ENCODE results near the gene KATNB1.

Gene KATNB1

DNA sequence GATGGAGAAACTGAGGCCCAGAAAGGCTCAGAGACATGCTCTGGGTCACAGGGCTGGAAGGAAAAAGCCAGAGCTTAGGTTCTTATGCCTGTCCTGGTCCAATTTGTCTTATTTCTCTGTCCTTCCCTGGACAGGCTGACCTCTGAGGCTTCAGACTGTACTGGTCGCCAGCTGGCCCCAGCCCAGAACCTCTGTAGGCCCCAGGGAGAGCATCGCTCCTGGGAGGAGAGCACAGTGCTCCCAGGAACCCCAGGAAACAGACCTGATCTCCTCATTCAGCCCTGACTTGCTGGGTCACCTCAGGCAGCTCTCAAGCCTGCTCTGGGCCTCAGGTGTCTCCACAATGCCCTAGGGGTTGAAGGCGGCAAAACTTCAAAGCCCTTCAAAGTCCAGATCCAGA, 36.1 kb upstream of the KATNB1 start:
- no peak overlapping the region for H3K27ac ChIP-seq (ENCODE audit: low read depth, low read length)
- H3K36me3 ChIP-seq (ENCODE audit: control insufficient read depth, insufficient read depth, low read length), result no peaks in the 10 kb centered on the region
- H3K79me2 ChIP-seq (ENCODE audit: control insufficient read depth, insufficient read depth, low read length), result no peaks in the 10 kb centered on the region
- no peak overlapping the region for H3K18ac ChIP-seq (ENCODE audit: low read length)
- no peak overlapping the region for H2BK15ac ChIP-seq (replicated peaks; ENCODE audit: low read depth)
- no peak overlapping the region for H3K56ac ChIP-seq (ENCODE audit: low read length)
- H3K4me2 ChIP-seq (ENCODE audit: low read length), result no peak overlapping the region
- H2BK5ac ChIP-seq (ENCODE audit: low read length), result no peak overlapping the region
- WGBS (ENCODE audit: extremely low coverage, insufficient coverage, low lambda C conversion rate), result no CpG with 5 or more reads among the region's 3 CpGs
- no peak for DNase-seq
- no peak overlapping the region for H3K23ac ChIP-seq (ENCODE audit: low read length)
- no peaks in the 10 kb centered on the region for H3K4me1 ChIP-seq (ENCODE audit: control insufficient read depth, low read depth, low read length)
- no peak overlapping the region for H2BK120ac ChIP-seq (ENCODE audit: low read depth, low read length)
- H3K4ac ChIP-seq (ENCODE audit: low read depth, low read length), result no peak overlapping the region
- no peak overlapping the region for H2AK5ac ChIP-seq (ENCODE audit: low read length)
- H3K79me1 ChIP-seq (ENCODE audit: low read length), result no peaks in the 10 kb centered on the region
- no peak overlapping the region for H3K9ac ChIP-seq (ENCODE audit: low read length)
- no peak overlapping the region for H3K4me3 ChIP-seq (ENCODE audit: low read length)
- H3K27me3 ChIP-seq (ENCODE audit: insufficient read depth, low read length, poor library complexity), result no peaks in the 10 kb centered on the region
- H4K5ac ChIP-seq (ENCODE audit: low read length), result no peak overlapping the region
- H4K8ac ChIP-seq (ENCODE audit: low read depth, low read length), result no peak overlapping the region

DNA sequence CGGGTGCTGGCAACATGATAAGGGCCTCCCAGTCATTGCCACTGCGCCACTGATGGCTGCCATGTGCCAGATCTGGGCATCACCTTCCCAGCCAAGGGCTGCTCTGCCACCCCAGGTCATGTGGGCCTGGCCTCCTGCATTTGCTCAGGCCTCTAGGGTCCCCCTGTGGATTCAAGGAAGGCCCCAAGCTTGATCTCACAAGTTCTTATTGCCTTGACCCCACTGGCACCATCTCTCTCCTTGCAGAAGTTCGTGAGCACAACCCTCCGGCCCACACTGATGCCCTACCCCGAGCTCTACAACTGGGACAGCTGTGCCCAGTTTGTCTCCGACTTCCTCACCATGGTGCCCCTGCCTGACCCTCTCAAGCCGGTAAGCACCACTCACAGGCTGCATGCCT, 35.7 kb upstream of the KATNB1 start:
- no CpG with 5 or more reads among the region's 7 CpGs for WGBS (ENCODE audit: extremely low coverage, insufficient coverage, low lambda C conversion rate)

DNA sequence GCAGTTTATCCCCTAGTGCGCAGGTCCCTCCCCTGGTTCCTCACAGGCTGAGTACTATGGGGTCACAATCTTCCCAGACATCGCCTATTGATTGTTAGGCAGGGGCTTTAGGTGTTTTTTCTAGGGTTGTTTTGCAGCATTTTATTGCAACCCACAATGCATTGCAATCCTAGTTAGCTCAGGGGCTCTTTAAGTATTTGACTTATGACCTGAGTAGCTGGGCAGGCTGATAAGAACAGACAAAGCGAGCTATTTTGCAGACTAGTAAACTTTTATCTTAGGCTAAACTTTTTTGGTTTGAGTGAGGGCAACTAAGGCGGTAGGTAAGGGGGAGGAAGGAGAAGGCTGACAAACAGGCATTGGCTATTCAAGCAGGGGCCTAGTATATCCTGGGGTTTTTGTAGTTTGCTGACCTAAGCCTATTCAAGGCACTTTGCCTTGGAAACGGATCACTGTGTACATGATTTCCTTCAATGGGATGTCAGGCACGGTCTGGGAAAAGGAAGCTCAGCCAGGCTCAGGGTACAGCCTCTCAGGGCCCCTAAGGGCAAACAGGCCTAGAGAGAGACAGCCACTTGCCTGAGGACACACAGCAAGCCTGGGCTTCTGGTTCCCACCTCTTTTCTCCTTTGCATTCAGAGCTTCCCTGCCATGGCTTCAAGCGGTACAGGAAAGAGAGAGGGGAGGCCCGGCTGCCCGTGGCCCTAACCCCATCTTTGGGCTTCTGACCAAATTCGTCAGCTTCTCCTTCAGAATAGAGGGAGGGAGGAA, 34.6 kb upstream of the KATNB1 start:
- Histone ChIP-seq H3K27me3 (ENCODE audit: insufficient read depth, low read length, poor library complexity) (no peaks in the 10 kb centered on the region), H4K8ac (ENCODE audit: low read depth, low read length) (no peak overlapping the region), H2BK5ac (ENCODE audit: low read length) (no peak overlapping the region), H2AK5ac (ENCODE audit: low read length) (no peak overlapping the region), H3K4me2 (ENCODE audit: low read length) (no peak overlapping the region), H2BK15ac (replicated peaks; ENCODE audit: low read depth) (no peak overlapping the region), H3K79me1 (ENCODE audit: low read length) (no peaks in the 10 kb centered on the region), H3K23ac (ENCODE audit: low read length) (no peak overlapping the region), H3K56ac (ENCODE audit: low read length) (no peak overlapping the region), H3K4ac (ENCODE audit: low read depth, low read length) (no peak overlapping the region), H3K4me3 (ENCODE audit: low read length) (no peak overlapping the region), H2BK120ac (ENCODE audit: low read depth, low read length) (no peak overlapping the region), H3K4me1 (ENCODE audit: control insufficient read depth, low read depth, low read length) (no peaks in the 10 kb centered on the region), H3K18ac (ENCODE audit: low read length) (no peak overlapping the region), H3K36me3 (ENCODE audit: control insufficient read depth, insufficient read depth, low read length) (no peaks in the 10 kb centered on the region), H3K79me2 (ENCODE audit: control insufficient read depth, insufficient read depth, low read length) (no peaks in the 10 kb centered on the region), H3K9ac (ENCODE audit: low read length) (no peak overlapping the region), H3K27ac (ENCODE audit: low read depth, low read length) (no peak overlapping the region), H4K5ac (ENCODE audit: low read length) (no peak overlapping the region)
- no peak for DNase-seq
- WGBS (ENCODE audit: extremely low coverage, insufficient coverage, low lambda C conversion rate), result no CpG with 5 or more reads among the region's 10 CpGs

More for the DNA sequence above, 35.7 kb upstream of the KATNB1 start:
- Histone ChIP-seq H3K23ac (ENCODE audit: low read length) (no peak overlapping the region), H4K8ac (ENCODE audit: low read depth, low read length) (no peak overlapping the region), H4K5ac (ENCODE audit: low read length) (no peak overlapping the region), H3K4ac (ENCODE audit: low read depth, low read length) (no peak overlapping the region), H2BK15ac (replicated peaks; ENCODE audit: low read depth) (no peak overlapping the region), H3K27ac (ENCODE audit: low read depth, low read length) (no peak overlapping the region), H3K56ac (ENCODE audit: low read length) (no peak overlapping the region), H3K4me2 (ENCODE audit: low read length) (no peak overlapping the region), H3K9ac (ENCODE audit: low read length) (no peak overlapping the region), H3K4me1 (ENCODE audit: control insufficient read depth, low read depth, low read length) (no peaks in the 10 kb centered on the region), H3K36me3 (ENCODE audit: control insufficient read depth, insufficient read depth, low read length) (no peaks in the 10 kb centered on the region), H3K18ac (ENCODE audit: low read length) (no peak overlapping the region), H2BK120ac (ENCODE audit: low read depth, low read length) (no peak overlapping the region), H3K79me1 (ENCODE audit: low read length) (no peaks in the 10 kb centered on the region), H3K27me3 (ENCODE audit: insufficient read depth, low read length, poor library complexity) (no peaks in the 10 kb centered on the region), H3K4me3 (ENCODE audit: low read length) (no peak overlapping the region), H2BK5ac (ENCODE audit: low read length) (no peak overlapping the region), H2AK5ac (ENCODE audit: low read length) (no peak overlapping the region), H3K79me2 (ENCODE audit: control insufficient read depth, insufficient read depth, low read length) (no peaks in the 10 kb centered on the region)
- no peak for DNase-seq

DNA sequence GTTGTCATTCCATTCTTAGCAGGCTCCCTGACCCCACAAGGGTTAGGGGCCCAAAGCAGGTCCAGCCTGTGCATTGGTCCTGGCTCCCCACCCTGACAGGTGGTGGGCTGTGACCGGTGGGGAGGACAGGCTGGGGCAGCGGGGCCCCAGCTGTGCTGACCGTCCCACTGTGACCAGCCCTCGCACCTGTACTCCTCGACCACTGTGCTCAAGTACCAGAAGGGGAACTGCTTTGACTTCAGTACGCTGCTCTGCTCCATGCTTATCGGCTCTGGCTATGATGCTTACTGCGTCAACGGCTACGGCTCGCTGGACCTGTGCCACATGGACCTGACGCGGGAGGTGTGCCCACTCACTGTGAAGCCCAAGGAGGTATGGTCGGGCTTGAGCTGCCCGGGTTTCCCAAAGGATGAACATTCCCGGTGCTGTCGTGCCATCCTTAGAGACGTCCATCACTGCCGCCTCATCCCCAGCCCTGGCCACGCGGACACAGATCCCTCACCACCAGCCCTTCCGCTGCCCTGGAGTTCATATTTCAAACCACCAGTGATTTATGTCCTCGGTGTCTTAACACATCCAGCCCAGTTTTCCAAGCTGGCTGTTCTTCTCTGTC, 33.7 kb upstream of the KATNB1 start:
- Histone ChIP-seq H3K9ac (ENCODE audit: low read length) (no peak overlapping the region), H3K4me3 (ENCODE audit: low read length) (no peak overlapping the region), H3K23ac (ENCODE audit: low read length) (no peak overlapping the region), H3K79me1 (ENCODE audit: low read length) (no peaks in the 10 kb centered on the region), H3K27me3 (ENCODE audit: insufficient read depth, low read length, poor library complexity) (no peaks in the 10 kb centered on the region), H3K4me1 (ENCODE audit: control insufficient read depth, low read depth, low read length) (no peaks in the 10 kb centered on the region), H2BK5ac (ENCODE audit: low read length) (no peak overlapping the region), H2AK5ac (ENCODE audit: low read length) (no peak overlapping the region), H3K36me3 (ENCODE audit: control insufficient read depth, insufficient read depth, low read length) (no peaks in the 10 kb centered on the region), H3K18ac (ENCODE audit: low read length) (no peak overlapping the region), H2BK15ac (replicated peaks; ENCODE audit: low read depth) (no peak overlapping the region), H3K56ac (ENCODE audit: low read length) (no peak overlapping the region), H3K79me2 (ENCODE audit: control insufficient read depth, insufficient read depth, low read length) (no peaks in the 10 kb centered on the region), H4K8ac (ENCODE audit: low read depth, low read length) (no peak overlapping the region), H4K5ac (ENCODE audit: low read length) (no peak overlapping the region), H3K27ac (ENCODE audit: low read depth, low read length) (no peak overlapping the region), H2BK120ac (ENCODE audit: low read depth, low read length) (no peak overlapping the region), H3K4me2 (ENCODE audit: low read length) (no peak overlapping the region), H3K4ac (ENCODE audit: low read depth, low read length) (no peak overlapping the region)
- no peak for DNase-seq
- no CpG with 5 or more reads among the region's 23 CpGs for WGBS (ENCODE audit: extremely low coverage, insufficient coverage, low lambda C conversion rate)

DNA sequence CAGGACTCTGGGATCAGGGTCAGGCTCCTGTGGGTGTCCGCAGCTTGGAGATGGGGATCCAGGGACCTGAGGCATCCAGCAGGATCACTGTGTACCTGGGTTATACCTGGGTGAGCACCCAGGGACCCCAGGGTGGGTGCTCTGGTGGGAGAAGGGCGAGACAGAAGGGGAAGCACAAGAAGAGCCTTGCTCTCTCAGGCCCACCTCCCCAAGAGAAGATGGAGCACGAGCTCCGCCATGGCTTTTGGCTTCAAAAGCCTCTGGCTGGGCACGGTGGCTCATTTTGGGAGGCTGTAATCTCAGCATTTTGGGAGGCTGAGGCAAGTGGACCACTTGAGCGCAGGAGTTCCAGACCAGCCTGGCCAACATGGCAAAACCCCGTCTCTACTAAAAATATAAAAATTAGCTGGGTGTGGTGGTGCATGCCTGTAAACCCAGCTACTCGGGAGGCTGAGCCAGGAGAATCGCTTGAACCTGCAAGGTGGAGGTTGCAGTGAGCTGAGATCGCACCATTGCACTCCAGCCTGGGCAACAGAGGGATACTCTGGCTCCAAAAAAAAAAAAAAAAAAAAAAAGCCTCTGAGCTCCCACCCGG, 32.1 kb upstream of the KATNB1 start:
- H3K4me3 ChIP-seq (ENCODE audit: low read length), result no peak overlapping the region
- H4K5ac ChIP-seq (ENCODE audit: low read length), result no peak overlapping the region
- no peaks in the 10 kb centered on the region for H3K27me3 ChIP-seq (ENCODE audit: insufficient read depth, low read length, poor library complexity)
- H2BK5ac ChIP-seq (ENCODE audit: low read length), result no peak overlapping the region
- no peak overlapping the region for H3K18ac ChIP-seq (ENCODE audit: low read length)
- no peak overlapping the region for H2BK15ac ChIP-seq (replicated peaks; ENCODE audit: low read depth)
- H2AK5ac ChIP-seq (ENCODE audit: low read length), result no peak overlapping the region
- H3K27ac ChIP-seq (ENCODE audit: low read depth, low read length), result no peak overlapping the region
- no peak for DNase-seq
- no CpG with 5 or more reads among the region's 11 CpGs for WGBS (ENCODE audit: extremely low coverage, insufficient coverage, low lambda C conversion rate)
- H3K23ac ChIP-seq (ENCODE audit: low read length), result no peak overlapping the region
- no peaks in the 10 kb centered on the region for H3K36me3 ChIP-seq (ENCODE audit: control insufficient read depth, insufficient read depth, low read length)
- H3K4me2 ChIP-seq (ENCODE audit: low read length), result no peak overlapping the region
- no peak overlapping the region for H2BK120ac ChIP-seq (ENCODE audit: low read depth, low read length)
- no peaks in the 10 kb centered on the region for H3K79me2 ChIP-seq (ENCODE audit: control insufficient read depth, insufficient read depth, low read length)
- no peaks in the 10 kb centered on the region for H3K4me1 ChIP-seq (ENCODE audit: control insufficient read depth, low read depth, low read length)
- H3K9ac ChIP-seq (ENCODE audit: low read length), result no peak overlapping the region
- no peak overlapping the region for H3K56ac ChIP-seq (ENCODE audit: low read length)
- no peak overlapping the region for H3K4ac ChIP-seq (ENCODE audit: low read depth, low read length)
- no peak overlapping the region for H4K8ac ChIP-seq (ENCODE audit: low read depth, low read length)
- no peaks in the 10 kb centered on the region for H3K79me1 ChIP-seq (ENCODE audit: low read length)

All from mesendoderm (in vitro differentiated cells).